RPMI7951 (cell line): ENCODE measurements around the gene CARD10. TPM values are rescaled to one million over a fixed set of nuclear protein-coding genes. Genes with fewer than 3 reads are reported as not detected.

ENCODE experiments used
- total RNA-seq: library from RNA; depleted of rRNA; stranded (reverse); fragments of >200 nt; shearing (Covaris generic); gene quantifications from 2 replicates; pipeline ENCODE4 v1.2.3, GENCODE V29; 2014; rRNA removed

Gene CARD10
- total RNA-seq, 1 experiment from 2014 or later: 3.5 TPM

Other genes with a start within 250 kb of the CARD10 start
- 1.2 and 1.6 TPM in 2 replicates for gene CYTH4, start 236.9 kb downstream of the CARD10 start, total RNA-seq
- gene ELFN2, start 91.9 kb downstream of the CARD10 start, total RNA-seq: under 0.01 TPM in 1 of 2 replicates, not detected in the other
- gene MFNG, start 33.0 kb downstream of the CARD10 start, total RNA-seq: not detected in 2 replicates
- gene CDC42EP1, start 41.1 kb upstream of the CARD10 start, total RNA-seq: 18.4 and 19.7 TPM in 2 replicates
- gene LGALS2, start 60.7 kb upstream of the CARD10 start, total RNA-seq: not detected in 2 replicates
- gene GGA1, start 89.4 kb upstream of the CARD10 start, total RNA-seq: 29.7 and 31.3 TPM in 2 replicates
- 11.3 and 19.9 TPM in 2 replicates for gene SH3BP1, start 120.3 kb upstream of the CARD10 start, total RNA-seq
- gene PDXP, start 139.3 kb upstream of the CARD10 start, total RNA-seq: 14.5 and 16.6 TPM in 2 replicates
- gene LGALS1, start 156.2 kb upstream of the CARD10 start, total RNA-seq: 7,179 and 7,611 TPM in 2 replicates
- 28.8 and 39.6 TPM in 2 replicates for gene NOL12, start 166.9 kb upstream of the CARD10 start, total RNA-seq
- 68.2 and 102 TPM in 2 replicates for gene TRIOBP, start 177.6 kb upstream of the CARD10 start, total RNA-seq